ENCODE measurements around the gene TRIM69. TPM values are rescaled to one million over a fixed set of nuclear protein-coding genes. Genes with fewer than 3 reads are reported as not detected.
"Not testable (repeated sequence)": the region's sequence is repeated elsewhere in the genome, so short reads cannot be mapped to it uniquely, and the experiment has no call there.

The TRIM69 gene
- polyA plus RNA-seq, 1 donor: 27.8 TPM

DNA sequence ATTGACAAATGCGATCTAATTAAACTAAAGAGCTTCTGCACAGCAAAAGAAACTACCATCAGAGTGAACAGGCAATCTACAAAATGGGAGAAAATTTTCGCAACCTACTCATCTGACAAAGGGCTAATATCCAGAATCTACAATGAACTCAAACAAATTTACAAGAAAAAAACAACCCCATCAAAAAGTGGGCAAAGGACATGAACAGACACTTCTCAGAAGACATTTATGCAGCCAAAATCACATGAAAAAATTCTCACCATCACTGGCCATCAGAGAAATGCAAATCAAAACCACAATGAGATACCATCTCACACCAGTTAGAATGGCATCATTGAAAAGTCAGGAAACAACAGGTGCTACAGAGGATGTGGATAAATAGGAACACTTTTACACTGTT lies 7.1 kb downstream of the TRIM69 start:
- not testable (repeated sequence) for DNase-seq (ENCODE audit: low read depth)

DNA sequence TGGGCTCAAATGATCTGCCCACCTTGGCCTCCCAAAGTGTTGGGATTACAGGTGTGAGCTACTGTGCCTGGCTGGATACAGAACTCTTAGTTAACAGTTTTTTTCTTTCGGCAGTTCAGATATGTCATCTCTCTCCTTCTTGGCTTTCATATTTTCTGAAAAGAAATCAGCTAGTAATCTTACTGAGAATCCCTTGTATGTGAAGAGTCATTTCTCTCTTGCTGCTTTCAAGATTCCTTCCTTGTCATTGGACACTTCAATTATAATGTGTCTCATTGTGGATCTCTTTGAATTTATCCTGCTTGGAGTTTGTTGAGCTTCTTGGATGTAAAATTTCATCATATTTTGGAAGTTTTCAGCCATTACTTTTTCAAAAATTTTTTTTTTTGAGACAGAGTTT lies 17.0 kb downstream of the TRIM69 start:
- DNase-seq (ENCODE audit: low read depth): no peak

DNA sequence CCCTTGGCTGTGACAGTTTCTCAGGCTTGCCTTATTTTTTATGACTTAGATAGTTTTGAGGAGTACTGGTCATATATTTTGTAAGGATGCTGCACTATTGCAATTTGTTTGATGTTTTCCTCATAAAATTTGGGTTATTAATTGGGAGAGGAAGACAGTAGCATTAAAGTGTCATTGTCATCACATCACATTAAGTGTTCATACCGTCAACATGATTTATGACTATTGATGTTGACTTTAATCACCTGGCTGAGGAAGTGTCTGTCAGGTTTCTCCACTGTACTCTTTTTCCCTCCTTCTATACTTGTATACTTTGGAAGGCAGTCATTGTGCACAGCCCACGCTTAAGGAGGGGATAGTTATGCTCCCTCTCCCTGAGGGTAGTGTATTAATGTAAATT lies 26.9 kb downstream of the TRIM69 start:
- no peak for DNase-seq (ENCODE audit: low read depth)

DNA sequence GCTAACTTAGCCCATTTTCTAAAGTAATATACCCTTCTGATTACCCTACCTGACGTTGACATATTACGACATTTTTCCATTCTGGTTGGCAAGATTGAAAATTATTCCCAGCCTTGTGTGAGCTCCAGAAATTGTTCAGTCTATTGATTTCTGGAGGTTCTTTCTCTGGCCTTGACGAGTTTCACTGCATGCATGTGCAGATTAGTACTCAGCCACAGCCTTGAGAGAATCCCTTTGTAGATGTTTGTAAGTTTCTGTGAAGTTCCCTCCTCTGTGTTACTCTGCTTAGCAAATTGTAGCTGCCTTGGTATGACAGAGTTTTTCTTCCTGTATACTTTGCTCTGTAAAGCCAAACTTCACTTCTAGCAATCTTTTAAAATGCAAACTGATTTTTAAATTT lies 27.5 kb downstream of the TRIM69 start:
- no peak for DNase-seq (ENCODE audit: low read depth)

DNA sequence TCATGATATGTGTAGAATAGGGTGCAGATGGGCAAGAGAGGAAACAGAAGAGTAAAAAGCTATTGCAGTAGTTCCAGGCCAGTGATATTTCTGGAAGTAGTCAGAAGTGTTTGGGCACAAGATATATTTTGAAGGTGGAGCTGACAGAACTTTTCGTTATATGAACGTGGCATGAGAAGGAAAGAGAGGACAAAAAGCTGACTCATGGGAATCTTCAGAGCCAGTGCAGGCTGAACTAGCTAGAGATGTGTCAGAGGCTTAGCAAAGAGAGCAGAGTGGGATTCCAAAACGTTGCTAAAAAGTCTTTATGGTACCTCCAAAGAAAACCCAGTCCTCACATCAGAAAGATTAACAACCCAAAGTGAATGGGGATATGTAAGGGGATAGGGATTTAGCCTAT lies 28.7 kb downstream of the TRIM69 start:
- DNase-seq (ENCODE audit: low read depth): no peak

DNA sequence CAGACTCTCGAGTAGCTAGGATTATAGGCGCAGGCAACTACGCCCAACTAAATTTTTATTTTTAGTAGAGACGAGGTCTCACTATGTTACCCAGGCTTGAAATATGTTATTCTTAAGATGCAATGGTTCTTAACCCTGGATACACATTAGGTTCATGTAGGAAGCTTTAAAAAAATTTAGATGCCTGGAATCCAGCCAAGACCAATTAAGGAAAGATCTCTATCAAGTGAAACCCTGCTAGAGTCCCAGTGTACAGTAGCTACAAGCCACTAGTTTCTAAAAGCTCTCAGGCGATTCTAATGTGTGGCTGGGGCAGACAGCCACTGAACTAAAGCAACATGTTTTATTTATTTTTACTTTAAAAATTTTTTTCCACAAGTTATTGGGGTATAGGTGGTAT lies 33.2 kb downstream of the TRIM69 start:
- DNase-seq (ENCODE audit: low read depth): no peak

DNA sequence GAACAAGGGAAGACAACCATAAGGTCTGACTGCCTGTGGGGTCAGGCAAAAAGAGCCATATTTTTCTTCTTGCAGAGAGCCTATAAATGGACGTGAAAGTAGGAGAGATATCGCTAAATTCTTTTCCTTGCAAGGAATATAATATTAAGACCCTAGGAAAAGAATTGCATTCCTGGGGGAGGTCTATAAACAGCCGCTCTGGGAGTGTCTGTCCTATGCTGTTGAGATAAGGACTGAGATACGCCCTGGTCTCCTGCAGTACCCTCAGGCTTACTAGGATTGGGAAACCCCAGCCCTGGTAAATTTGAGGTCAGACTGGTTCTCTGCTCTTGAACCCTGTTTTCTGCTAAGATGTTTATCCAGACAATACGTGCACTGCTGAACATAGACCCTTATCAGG lies 34.4 kb downstream of the TRIM69 start:
- DNase-seq (ENCODE audit: low read depth): not testable (repeated sequence)

DNA sequence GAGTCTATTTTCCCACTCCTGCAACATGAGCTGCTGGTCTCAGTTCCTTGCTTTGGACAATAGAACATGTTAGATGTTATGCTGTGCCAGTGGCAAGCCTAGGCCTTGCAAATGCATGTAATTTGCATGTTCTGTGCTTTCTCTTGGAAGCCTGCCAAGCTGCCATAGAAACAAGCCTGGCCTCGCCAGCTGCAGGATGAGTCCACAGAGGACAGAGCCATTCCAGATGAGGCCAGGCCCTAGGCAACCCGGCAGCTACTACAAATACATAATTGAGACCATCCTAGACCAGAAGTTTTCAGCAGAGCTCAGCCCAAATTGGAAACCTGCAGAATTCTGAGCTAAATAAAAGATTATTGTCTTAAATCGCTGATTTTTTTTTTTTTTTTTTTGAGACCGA lies 39.6 kb downstream of the TRIM69 start:
- no peak for DNase-seq (ENCODE audit: low read depth)

DNA sequence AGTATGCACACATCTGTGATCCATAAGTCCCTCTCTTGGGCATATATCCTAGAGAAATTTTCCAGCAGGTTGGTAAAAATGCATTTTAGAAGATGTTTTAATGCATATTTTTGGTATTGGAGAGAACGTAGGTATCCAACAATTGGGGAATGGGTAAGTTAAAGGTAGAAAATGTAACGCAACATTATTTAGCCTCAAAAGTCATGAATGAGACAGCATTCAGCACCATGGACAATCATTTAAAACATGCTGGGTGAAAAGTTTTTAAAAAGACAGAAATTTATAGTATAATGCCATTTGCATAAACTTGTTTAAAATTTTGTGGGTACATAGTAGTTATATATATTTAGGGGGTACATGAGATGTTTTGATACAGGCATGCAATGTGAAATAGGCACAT lies 43.4 kb downstream of the TRIM69 start:
- no peak for DNase-seq (ENCODE audit: low read depth)

DNA sequence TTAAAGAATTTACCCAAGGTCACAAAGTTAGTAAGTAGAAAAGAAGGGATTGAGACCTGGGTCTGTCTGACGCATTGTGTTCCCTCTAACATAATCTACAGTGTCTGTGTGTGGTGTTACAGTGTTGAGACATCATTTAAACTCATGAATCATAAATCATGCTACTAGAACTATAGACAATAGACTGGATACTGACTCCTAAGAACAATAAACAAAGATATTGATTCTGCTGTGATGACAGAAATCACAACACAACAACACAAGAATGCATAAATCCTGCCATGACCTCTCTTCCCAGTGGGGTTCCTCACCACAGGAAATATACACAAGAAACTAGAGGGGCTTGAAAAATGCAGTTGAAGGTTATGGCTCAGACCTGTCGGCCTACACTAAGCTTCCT lies 44.3 kb downstream of the TRIM69 start:
- DNase-seq (ENCODE audit: low read depth): no peak

DNA sequence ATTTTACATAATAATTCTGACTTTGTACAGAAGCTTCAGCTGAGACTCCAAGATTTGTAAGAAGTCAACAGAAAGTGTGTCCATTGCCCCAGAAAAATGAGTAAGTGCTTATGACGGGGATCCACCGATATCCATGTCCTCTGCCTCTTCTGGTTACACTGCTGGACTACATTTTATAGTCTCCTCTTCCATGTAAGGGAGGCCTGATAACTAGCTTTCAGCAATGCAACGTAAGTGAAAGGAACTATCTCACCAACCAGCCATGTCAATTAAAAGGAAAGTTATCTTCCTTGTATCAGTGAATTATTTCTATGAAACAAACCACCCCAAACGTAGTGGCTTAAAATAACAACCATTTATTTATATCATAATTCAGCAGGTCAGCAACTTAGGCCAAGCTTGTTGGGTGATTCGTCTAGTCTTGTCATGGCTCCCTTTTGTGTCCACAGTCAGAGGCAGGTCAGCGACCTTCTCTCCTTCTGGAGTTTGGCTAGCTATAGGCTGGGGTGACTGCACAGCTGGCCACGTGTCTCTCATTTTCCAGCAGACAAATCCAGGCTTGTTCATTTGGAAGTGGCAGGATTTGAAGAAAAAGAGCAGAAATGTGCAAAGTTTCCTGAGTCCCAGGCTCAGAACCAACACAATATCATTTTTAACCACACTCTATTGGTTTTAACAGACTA lies 44.9 kb downstream of the TRIM69 start:
- DNase-seq (ENCODE audit: low read depth): no peak

DNA sequence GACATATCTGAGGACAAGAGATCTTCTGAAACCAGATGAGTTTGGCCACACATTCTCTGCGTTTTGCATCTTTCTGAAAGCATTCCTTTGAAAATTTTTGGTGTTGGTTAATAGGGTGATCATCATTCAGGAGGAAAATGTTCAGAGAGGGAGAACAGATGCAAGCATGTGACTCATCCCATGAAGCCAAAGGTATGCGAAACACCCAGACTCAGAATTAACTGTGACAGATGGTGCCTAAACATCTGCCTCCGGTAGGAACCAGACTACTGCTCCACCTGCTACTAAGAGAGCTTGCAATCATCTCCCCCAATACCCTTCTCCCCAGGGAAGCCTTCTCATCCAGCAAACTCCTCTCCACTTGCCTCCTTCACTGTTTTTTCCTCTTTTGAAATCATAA lies 46.2 kb downstream of the TRIM69 start:
- no peak for DNase-seq (ENCODE audit: low read depth)

DNA sequence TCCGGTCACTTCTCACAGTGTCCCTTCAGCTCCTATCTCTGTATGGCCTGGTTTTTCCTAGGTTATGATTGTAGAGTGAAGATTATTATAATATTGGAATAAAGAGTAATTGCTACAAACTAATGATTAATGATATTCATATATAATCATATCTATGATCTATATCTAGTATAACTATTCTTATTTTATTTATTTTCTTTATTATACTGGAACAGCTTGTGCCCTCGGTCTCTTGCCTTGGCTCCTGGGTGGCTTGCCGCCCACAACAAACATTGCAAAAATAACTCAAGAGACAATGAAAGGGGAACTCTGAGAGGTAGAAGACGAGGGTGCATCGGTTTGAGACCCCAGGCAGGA lies 48.6 kb downstream of the TRIM69 start:
- not testable (repeated sequence) for DNase-seq (ENCODE audit: low read depth)

DNA sequence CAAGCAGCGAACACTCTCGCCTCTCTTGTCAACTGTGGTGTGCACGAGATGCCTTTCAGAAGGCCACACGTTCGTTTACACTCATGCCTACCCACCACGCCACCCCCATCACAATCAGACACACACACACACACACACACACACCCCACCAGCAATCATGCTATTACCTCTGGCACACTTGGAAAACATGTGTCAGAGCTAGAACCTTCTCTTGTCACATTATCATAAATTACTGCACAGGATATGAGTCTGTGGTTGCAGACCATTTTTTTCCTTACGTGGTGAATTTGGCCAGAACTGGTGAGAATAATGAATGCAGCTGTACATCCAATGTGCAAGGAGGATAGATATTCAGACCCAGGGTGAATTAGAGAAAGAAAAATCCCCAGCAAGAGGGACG lies 52.4 kb downstream of the TRIM69 start:
- DNase-seq (ENCODE audit: low read depth): no peak

DNA sequence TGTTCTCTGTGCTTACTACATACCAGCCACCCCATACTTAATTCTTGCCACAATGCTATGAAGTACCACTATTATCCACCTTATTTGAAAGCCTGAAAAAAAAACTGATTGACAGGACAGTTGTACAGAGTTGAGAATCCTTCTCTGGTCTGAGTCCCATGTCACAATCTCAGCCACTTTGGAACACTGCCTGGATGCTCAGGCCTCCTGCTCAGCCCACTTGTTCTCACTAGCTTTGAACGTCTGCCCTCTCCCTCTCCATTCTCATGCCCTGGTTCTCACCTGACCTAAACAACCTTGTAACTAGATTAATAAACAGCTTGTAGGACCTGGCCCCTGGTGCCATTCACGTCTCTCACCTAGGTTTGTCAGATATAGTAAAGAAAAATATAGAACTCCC lies 53.9 kb downstream of the TRIM69 start:
- DNase-seq (ENCODE audit: low read depth): no peak

DNA sequence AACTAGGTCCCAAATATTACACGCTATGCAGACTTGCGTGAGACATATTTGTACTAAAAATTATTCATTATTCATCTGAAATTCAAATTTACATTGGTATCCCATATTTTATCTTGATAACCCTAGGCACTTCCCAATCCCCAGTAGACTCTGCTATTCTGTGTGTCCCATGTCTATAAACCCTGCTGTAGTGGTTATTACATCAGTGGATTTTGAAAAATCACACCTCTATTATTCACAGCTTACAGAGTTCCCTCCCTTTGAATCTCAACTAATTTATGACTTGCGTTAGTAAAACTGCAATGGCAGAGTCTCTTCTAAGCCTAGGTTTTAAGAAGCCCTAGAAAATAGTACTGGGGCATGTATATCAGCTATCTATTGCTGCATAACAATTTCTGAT lies 54.3 kb downstream of the TRIM69 start:
- no peak for DNase-seq (ENCODE audit: low read depth)

DNA sequence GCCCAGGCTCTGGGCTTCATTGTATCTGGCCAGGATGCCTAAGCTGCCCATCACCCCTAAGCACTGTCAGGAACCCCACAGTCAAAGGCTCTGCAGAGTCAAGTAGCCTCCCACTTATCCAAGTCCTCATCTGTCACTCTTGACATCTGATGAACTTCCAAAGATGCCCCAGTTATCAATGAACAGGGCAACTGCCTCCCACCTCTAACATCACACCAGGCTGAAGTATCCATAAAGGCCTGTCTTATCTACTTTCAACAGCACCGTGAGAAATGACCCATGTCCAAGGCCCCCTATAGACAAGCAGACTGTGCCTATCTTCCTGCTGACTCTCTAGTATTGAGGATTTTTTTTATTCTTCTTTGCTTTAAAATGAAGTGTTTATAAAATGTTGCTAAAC lies 56.4 kb downstream of the TRIM69 start:
- no peak for DNase-seq (ENCODE audit: low read depth)

DNA sequence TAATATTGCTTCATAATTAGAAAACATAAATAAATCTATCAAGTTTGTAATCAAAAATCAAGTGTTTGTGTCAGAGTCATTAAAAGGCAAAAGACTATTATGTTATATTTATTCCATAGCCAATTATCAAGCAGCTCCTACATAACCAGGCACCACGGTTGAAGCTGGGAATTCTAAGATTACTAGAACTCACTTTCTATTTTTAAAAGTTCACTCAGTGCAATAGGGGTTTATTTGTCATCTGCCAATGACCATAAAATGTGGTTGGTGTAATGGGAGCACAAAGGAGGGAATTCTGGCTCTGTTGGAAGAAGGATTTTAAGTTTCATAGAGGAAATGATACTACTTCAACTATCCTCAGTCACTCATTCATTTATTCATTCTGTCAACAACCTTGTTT lies 57.7 kb downstream of the TRIM69 start:
- no peak for DNase-seq (ENCODE audit: low read depth)

DNA sequence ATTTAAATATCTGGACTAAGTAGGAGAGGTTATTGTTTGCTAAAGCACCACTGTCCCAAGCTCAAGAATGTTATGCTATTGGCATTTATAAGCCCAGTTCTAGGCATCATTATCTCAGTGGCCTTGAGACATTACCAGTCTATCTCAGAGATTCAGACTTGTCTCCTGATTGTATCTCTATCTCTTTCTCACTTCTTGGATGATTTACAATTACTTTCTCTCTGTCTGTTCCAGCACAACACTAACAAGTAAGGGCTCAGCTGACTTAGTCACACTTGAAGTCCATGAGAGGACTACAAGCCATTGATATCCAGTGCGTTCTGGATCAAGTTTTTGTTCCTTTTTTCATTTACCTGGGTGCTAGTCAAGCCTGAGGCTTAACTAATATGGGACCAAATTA lies 60.2 kb downstream of the TRIM69 start:
- DNase-seq (ENCODE audit: low read depth): no peak

DNA sequence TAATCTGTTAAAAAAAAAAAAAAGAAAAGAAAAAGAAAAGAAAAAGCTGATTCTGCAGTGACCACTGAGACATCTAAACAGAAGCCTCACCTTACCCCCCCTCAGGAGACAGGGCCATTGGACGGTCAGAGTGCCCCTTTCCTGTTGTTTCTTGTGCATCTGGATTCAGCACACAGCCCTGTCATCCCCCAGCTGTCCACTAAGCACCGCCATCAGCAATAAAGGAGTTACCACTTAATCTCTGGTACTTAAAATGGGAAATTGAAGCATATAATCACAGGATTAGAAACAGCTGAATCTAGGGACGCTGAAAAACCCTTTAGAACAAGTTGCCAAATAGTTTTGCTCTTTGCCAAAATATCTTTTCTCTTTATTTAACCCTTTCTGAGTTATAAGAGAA lies 62.5 kb downstream of the TRIM69 start:
- DNase-seq (ENCODE audit: low read depth): no peak

DNA sequence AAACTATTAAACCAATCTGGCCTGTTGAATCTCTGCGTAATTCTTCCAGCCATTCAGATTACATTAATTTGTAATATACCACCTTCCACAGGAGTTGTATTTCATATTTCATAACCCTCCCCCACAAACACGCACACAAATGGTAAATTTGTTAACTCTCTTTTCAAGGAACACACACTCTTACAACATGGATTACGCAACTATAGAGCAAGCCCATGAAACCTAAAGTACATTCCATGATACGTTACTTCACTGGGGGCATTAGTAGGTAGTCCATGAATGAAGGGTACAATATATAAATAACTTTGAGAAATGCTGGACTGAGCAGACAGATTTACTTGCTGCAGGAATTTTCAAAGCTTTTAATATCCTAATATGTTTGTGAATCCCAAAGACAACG lies 65.0 kb downstream of the TRIM69 start:
- DNase-seq (ENCODE audit: low read depth): no peak

DNA sequence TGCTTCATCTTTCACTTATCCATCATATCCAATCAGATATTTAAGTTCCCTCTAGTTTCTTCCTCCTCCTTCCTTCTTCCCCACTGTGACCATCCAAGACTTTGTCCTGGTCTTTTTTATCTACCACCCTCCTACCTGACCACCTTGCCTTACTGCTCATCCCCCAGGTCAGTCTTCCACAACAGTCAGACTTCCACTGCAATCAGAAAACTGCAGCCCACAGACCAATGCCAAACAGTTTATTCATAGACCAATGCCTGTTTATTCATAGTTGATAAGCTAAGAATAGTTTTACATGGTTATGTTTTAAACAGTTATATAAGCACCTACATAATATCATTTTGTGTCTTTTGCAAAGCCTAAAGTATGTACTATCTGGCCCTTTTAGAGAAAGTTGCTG lies 65.5 kb downstream of the TRIM69 start:
- no peak for DNase-seq (ENCODE audit: low read depth)

DNA sequence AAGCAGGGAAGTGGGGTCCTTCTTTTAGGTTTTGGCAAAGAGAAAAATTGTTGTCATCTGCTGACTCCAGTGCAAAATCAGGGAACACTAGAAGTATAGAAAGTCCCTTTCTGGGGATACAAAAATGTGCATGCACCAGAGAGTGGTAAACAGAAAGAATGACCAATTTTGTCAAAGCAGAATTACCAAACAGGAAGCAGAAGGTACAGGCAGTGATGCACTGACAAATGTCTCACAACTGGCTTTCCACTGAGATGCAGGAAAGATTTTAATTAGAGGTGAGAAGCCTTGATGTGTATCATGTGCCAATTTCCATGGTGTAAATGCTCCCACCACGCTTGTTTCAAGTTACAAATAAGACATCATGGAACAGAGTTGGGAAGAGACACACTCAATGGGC lies 66.0 kb downstream of the TRIM69 start:
- DNase-seq (ENCODE audit: low read depth): no peak

DNA sequence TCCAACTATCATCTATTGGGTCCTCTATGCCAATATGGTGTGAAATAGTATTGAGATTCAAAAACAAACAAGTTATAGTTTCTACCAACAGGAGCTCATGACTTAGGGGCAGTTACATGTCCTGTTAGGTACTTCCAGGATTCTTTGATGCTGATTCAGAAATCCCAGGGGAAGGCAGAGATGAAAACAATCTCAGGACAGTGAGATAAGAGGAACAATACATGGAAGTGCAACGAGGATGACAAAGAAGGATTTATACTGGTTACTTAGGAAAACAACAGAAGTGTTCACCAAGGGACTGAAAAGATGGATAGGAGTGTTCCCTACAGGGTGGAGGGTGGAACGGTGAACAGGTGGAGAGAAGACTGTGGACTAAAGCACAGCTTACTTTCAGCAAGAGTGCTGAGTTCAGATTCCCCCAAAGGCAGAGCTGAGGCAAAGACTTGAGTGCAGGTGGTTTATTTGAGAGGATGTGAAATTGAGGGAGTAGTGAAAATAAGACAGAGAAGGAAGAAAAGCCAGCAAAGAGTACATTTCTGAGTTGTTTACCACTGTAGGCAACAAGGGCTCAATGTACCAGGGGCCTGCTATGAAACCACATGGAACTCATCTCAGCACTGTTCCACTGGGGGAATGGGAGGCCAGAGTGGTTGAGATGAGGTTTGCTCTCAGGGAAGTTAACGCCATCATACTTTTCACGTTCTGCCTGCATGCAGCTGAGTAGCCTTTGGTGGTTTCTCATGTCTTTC lies 68.1 kb downstream of the TRIM69 start:
- no peak for DNase-seq (ENCODE audit: low read depth)

Data from forelimb muscle (tissue), 1 donor.